Trophoblast cell (in vitro differentiated cells and primary cell): Measurements from ENCODE around the gene PTPN9.
"Not testable (repeated sequence)": the region's sequence is repeated elsewhere in the genome, so short reads cannot be mapped to it uniquely, and the experiment has no call there.

Experiments
- DNase-seq, 2 donors: peaks; one replicate each; pipeline ENCODE4 v3.0.0-alpha.2; 2016
- H2AFZ ChIP-seq: 2 replicates; pipeline ENCODE4 v1.6.1; 2013; ENCODE audit warnings: low read length, moderate library complexity, mild to moderate bottlenecking; ENCODE audit not compliant: insufficient read depth, poor library complexity
- H2AK5ac ChIP-seq: 2 replicates; pipeline ENCODE4 v1.6.1; 2013; ENCODE audit warnings: mild to moderate bottlenecking, low read length
- H2BK120ac ChIP-seq: 2 replicates; pipeline ENCODE4 v1.6.1; 2013; ENCODE audit warnings: low read length, mild to moderate bottlenecking, moderate library complexity; ENCODE audit not compliant: insufficient read depth, poor library complexity
- H2BK12ac ChIP-seq: 2 replicates; pipeline ENCODE4 v1.6.1; 2013; ENCODE audit warnings: mild to moderate bottlenecking, low read length, moderate library complexity
- H2BK5ac ChIP-seq: 2 replicates; pipeline ENCODE4 v1.6.1; 2013; ENCODE audit warnings: low read length, low read depth, moderate library complexity, mild to moderate bottlenecking; ENCODE audit not compliant: poor library complexity
- H3K14ac ChIP-seq: 2 replicates; pipeline ENCODE4 v1.6.1; 2013; ENCODE audit warnings: mild to moderate bottlenecking, low read length
- H3K18ac ChIP-seq: 2 replicates; pipeline ENCODE4 v1.6.1; 2013; ENCODE audit warnings: mild to moderate bottlenecking, low read length
- H3K23ac ChIP-seq: 2 replicates; pipeline ENCODE4 v1.6.1; 2013; ENCODE audit warnings: low read length
- H3K27ac ChIP-seq: 2 replicates; pipeline ENCODE4 v1.5.1; 2013; ENCODE audit warnings: low read depth, mild to moderate bottlenecking, inconsistent platforms, low read length, moderate library complexity
- H3K27me3 ChIP-seq: 2 replicates; pipeline ENCODE4 v1.6.1; 2013; ENCODE audit warnings: inconsistent platforms, mild to moderate bottlenecking, low read length, moderate library complexity; ENCODE audit not compliant: insufficient read depth
- H3K36me3 ChIP-seq, 2 experiments: 1 replicate in 1 of 2; 2 replicates in 1 of 2; pipeline ENCODE4 v1.6.1; 2013; ENCODE audit warnings: low read length in 2 of 2, mild to moderate bottlenecking in 2 of 2, moderate library complexity in 1 of 2; ENCODE audit not compliant: insufficient read depth in 2 of 2, control insufficient read depth in 1 of 2
- H3K4ac ChIP-seq: 2 replicates; pipeline ENCODE4 v1.6.1; 2013; ENCODE audit warnings: low read depth, mild to moderate bottlenecking, low read length, moderate library complexity
- H3K4me1 ChIP-seq, 2 experiments: 1 replicate in 1 of 2; 2 replicates in 1 of 2; pipeline ENCODE4 v1.6.1; 2013; ENCODE audit warnings: low read length in 2 of 2, mild to moderate bottlenecking in 2 of 2, moderate library complexity in 1 of 2; ENCODE audit not compliant: insufficient read depth in 2 of 2, control insufficient read depth in 1 of 2
- H3K4me2 ChIP-seq: 2 replicates; pipeline ENCODE4 v1.6.1; 2013; ENCODE audit warnings: inconsistent platforms, mild to moderate bottlenecking, low read length, moderate library complexity
- H3K4me3 ChIP-seq: 2 replicates; pipeline ENCODE4 v1.5.1; 2013; ENCODE audit warnings: mild to moderate bottlenecking, low read depth, low read length, inconsistent platforms
- H3K79me1 ChIP-seq: one replicate; pipeline ENCODE4 v1.6.1; 2013; ENCODE audit warnings: low read length
- H3K79me2 ChIP-seq: 2 replicates; pipeline ENCODE4 v1.6.1; 2013; ENCODE audit warnings: low read length, mild to moderate bottlenecking; ENCODE audit not compliant: control insufficient read depth, insufficient read depth, poor library complexity
- H3K9ac ChIP-seq: 2 replicates; pipeline ENCODE4 v1.6.1; 2013; ENCODE audit warnings: mild to moderate bottlenecking, low read length
- H3K9me3 ChIP-seq: 2 replicates; pipeline ENCODE4 v1.6.1; 2013; ENCODE audit warnings: low read depth, mild to moderate bottlenecking, control low read depth, inconsistent platforms, low read length; ENCODE audit not compliant: insufficient read depth
- H4K12ac ChIP-seq: 2 replicates; pipeline ENCODE4 v1.6.1; 2013; ENCODE audit warnings: low read depth, mild to moderate bottlenecking, low read length, moderate library complexity
- H4K8ac ChIP-seq: 2 replicates; pipeline ENCODE4 v1.6.1; 2013; ENCODE audit warnings: low read depth, mild to moderate bottlenecking, low read length, moderate library complexity
- H4K91ac ChIP-seq: one replicate; pipeline ENCODE4 v1.6.1; 2013; ENCODE audit warnings: low read depth, mild to moderate bottlenecking, low read length, moderate library complexity
- WGBS: extraction: QIAGEN DNeasy Blood & Tissue Kit; methylation state at CpG from one replicate; pipeline ENCODE4 v1.1.7; 2013; ENCODE audit warnings: missing lambda C conversion rate; ENCODE audit not compliant: insufficient read length, insufficient coverage; ENCODE audit errors: extremely low coverage; 5-methylcytosine and 5-hydroxymethylcytosine counted together

PTPN9 gene

GRCh38 chr15:75493732-75494131 is 85.4 kb downstream of the PTPN9 start:
- Histone ChIP-seq H4K12ac (no peak overlapping the region), H3K4me2 (no peak overlapping the region), H3K4me3 (no peak overlapping the region), H4K8ac (no peak overlapping the region), H3K14ac (no peak overlapping the region), H4K91ac (no peak overlapping the region), H3K27ac (no peak overlapping the region), H2BK120ac (no peak overlapping the region), H2AFZ (no peak overlapping the region), H3K79me1 (no peaks in the 10 kb centered on the region), H2BK12ac (no peak overlapping the region), H3K27me3 (no peaks in the 10 kb centered on the region), H3K9me3 (no peaks in the 10 kb centered on the region), H3K79me2 (no peaks in the 10 kb centered on the region), H3K9ac (no peak overlapping the region), H2AK5ac (no peak overlapping the region), H3K18ac (no peak overlapping the region), H3K4me1 (no peaks in the 10 kb centered on the region), H3K23ac (no peak overlapping the region), H2BK5ac (no peak overlapping the region), H3K36me3 (peaks cover 17 to 19% of the 10 kb centered on the region in 2 experiments), H3K4ac (no peak overlapping the region)
- no peak for DNase-seq
- WGBS, result no CpG with 5 or more reads among the region's 4 CpGs

GRCh38 chr15:75483961-75484360 is 95.2 kb downstream of the PTPN9 start:
- H2AK5ac ChIP-seq, result no peak overlapping the region
- H3K27ac ChIP-seq, result no peak overlapping the region
- H4K8ac ChIP-seq, result no peak overlapping the region
- H2BK120ac ChIP-seq, result no peak overlapping the region
- no peak overlapping the region for H4K12ac ChIP-seq
- no peak for DNase-seq
- H3K79me1 ChIP-seq, result no peaks in the 10 kb centered on the region
- no peak overlapping the region for H3K9ac ChIP-seq
- H3K36me3 ChIP-seq, result peaks cover 6 to 23% of the 10 kb centered on the region in 2 experiments
- no peak overlapping the region for H2AFZ ChIP-seq
- peaks cover 1% of the 10 kb centered on the region for H3K9me3 ChIP-seq
- no peak overlapping the region for H3K23ac ChIP-seq
- H3K4me2 ChIP-seq, result no peak overlapping the region
- H3K18ac ChIP-seq, result no peak overlapping the region
- H2BK5ac ChIP-seq, result no peak overlapping the region
- H2BK12ac ChIP-seq, result no peak overlapping the region
- no peak overlapping the region for H3K4ac ChIP-seq
- H3K79me2 ChIP-seq, result no peaks in the 10 kb centered on the region
- H3K4me3 ChIP-seq, result no peak overlapping the region
- no peaks in the 10 kb centered on the region for H3K27me3 ChIP-seq
- H3K14ac ChIP-seq, result no peak overlapping the region
- H4K91ac ChIP-seq, result no peak overlapping the region
- H3K4me1 ChIP-seq, result no peaks in the 10 kb centered on the region
- WGBS, result no CpG with 5 or more reads among the region's 1 CpG

- not testable (repeated sequence) for H2AK5ac ChIP-seq, H3K27me3 ChIP-seq, H3K23ac ChIP-seq, H4K12ac ChIP-seq, H4K91ac ChIP-seq, H3K4ac ChIP-seq, H3K4me1 ChIP-seq, H3K79me2 ChIP-seq, H2BK5ac ChIP-seq, H3K79me1 ChIP-seq, H3K9me3 ChIP-seq, H3K4me3 ChIP-seq, H3K9ac ChIP-seq, H2AFZ ChIP-seq, H3K27ac ChIP-seq, DNase-seq, H2BK12ac ChIP-seq, H3K14ac ChIP-seq, H2BK120ac ChIP-seq, H3K4me2 ChIP-seq, H3K18ac ChIP-seq, H4K8ac ChIP-seq
- no CpG with 5 or more reads among the region's 5 CpGs for WGBS
- peaks cover 6 to 23% of the 10 kb centered on the region in 2 experiments for H3K36me3 ChIP-seq
Observed at GRCh38 chr15:75483556-75483955, 95.6 kb downstream of the PTPN9 start.

- Histone ChIP-seq H2BK5ac (no peak overlapping the region), H3K18ac (no peak overlapping the region), H3K9ac (no peak overlapping the region), H3K4me3 (no peak overlapping the region), H4K12ac (no peak overlapping the region), H2AFZ (no peak overlapping the region), H4K91ac (no peak overlapping the region), H3K14ac (no peak overlapping the region), H3K79me2 (no peaks in the 10 kb centered on the region), H3K4me2 (no peak overlapping the region), H3K27ac (no peak overlapping the region), H3K9me3 (peaks cover 1% of the 10 kb centered on the region), H3K36me3 (peaks cover 8 to 22% of the 10 kb centered on the region in 2 experiments), H4K8ac (no peak overlapping the region), H2AK5ac (no peak overlapping the region), H3K79me1 (no peaks in the 10 kb centered on the region), H3K27me3 (no peaks in the 10 kb centered on the region), H2BK120ac (no peak overlapping the region), H3K23ac (no peak overlapping the region), H3K4me1 (no peaks in the 10 kb centered on the region), H2BK12ac (no peak overlapping the region), H3K4ac (no peak overlapping the region)
- no CpG with 5 or more reads among the region's 1 CpG for WGBS
- DNase-seq, result no peak
Observed at GRCh38 chr15:75483106-75483505, 96.0 kb downstream of the PTPN9 start.
